ENCODE measurements around the gene SH3RF3.

Gene SH3RF3

DNA sequence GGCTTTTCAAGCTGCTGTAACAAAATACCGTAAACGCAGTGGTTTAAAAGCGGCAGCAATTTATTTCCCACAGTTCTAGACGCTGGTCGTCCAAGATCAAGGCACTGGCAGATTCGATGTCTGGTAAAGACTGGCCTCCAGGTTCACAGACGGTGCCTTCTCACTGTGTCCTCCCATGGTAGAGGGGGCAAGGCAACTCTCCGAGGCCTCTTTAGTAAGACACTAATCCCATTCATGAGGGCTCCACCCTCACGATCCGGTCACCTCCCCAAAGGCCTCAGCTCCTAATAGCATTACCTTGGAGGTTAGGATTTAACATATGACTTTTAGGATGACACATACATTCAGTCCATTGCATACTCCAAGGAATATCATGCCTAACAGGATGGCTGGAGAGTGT lies 117.2 kb downstream of the SH3RF3 start:
- DNase-seq, result no peak

DNA sequence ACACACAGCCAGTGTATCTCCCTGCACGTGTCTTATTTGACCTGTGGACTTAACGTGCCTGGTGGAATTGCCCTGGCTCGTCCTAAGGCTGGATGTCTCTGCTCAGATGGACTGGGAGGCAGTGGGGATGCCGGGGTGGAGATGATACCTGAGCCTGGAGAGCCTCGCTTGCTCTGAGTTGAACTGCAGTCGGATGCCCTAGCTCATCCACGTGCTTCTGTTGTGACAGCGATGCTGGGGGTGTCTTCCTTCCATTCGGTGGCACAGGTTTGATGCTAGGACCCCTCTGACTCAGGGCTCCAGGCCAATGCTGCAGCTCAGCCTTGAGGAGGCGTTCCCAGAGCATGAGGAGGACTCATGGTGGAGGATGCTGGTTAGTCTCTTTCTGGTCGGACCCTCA lies 117.6 kb downstream of the SH3RF3 start:
- no peak for DNase-seq

GRCh38 chr2:109247340-109247739 lies 118.3 kb downstream of the SH3RF3 start:
- DNase-seq, result no peak

GRCh38 chr2:109247812-109248211 lies 118.8 kb downstream of the SH3RF3 start:
- no peak for DNase-seq

GRCh38 chr2:109248590-109248989 lies 119.6 kb downstream of the SH3RF3 start:
- DNase-seq, result no peak

DNA sequence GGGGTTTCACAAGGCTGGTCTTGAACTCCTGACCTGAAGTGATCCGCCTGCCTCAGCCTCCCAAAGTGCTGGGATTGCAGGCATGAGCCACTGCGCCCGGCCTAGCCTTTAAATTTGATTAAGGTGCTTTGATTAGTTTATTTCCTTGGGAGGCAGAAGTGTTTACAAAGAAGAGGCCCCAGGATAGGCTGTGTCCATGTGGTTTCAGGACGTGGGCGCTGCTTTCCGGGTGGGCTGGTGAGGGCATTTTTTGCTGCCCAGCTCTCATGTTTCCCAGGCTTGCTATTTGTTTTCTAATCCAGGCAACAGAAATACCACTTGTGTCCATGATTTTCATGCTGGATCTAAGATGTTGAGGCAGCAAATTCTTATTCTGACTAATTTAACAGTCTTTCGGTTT lies 124.2 kb downstream of the SH3RF3 start:
- no peak for DNase-seq

DNA sequence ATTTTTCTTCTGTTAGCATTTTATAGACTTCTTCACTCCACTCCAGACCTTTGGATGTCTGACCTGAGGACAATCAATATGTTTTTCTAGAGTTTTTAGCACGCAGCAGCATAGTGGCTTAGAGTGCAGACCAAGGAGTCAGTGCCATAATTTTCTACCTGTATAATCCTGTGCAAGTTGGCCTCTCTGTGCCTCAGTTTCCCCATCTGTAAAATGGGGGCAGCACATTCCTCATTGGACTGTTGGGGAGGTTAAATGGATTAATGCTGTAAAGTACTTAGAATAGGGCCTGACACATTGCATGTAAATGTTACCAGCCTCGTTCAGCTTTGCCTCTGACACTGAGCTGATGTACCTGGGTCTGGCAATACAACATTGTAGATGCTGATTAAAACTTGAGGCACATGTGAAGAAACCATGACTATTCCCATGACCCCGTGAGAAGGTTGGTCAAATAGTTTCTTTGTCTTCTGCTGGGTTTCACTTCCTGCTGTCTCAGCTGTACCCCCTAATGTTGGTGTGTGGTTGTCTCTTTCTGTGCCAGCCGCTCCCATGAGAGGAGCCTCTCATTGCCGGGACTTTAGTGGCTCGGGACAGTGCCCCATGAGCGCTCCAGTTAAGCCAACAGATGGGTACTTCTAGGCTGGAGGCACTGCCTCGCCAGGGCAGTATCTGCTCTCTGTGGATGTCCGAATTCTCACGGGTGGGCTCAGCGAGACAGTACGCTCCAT lies 125.3 kb downstream of the SH3RF3 start:
- DNase-seq, result no peak

- DNase-seq, result no peak
These were observed 126.6 kb downstream of the SH3RF3 start for GRCh38 chr2:109255654-109256053.

DNA sequence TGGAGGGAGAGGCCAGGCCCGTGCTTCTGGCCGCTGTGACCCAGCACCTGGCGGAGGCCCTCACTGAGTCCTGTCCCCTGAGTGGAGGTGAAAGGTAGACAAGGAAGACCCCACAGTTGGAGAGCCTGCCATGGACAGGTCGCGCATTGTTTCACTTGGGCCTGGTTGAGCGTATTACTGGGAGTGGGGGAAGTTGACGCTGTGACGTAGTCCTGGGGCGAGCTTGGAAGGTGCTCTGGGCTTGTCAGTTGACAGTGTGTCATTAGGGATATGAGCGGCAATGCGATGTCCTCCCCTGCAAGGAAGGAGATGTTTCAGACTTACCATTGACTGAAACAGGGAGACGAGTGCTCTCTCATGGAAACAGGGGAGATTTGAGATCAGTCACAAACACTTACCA lies 127.1 kb downstream of the SH3RF3 start:
- DNase-seq, result no peak

DNA sequence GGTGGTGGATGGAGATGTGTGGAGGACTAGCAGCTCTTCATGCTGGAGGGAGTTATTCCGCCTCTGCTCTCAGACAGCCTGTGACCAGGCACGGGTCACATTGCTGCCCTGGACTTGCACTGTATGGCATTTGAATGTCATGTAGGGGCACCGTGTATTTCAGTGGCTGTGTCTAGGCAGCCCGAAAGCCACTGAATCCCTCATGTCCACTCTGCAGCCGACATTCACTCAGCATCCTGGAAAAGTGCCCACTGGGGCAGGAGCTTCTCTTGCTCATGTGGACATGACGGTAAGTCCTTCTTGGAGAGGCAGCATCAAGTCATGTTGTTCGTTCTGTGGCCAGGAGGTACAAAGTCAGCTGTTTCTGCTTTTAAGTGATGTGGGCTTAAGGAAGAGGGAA lies 127.9 kb downstream of the SH3RF3 start:
- DNase-seq, result no peak

DNA sequence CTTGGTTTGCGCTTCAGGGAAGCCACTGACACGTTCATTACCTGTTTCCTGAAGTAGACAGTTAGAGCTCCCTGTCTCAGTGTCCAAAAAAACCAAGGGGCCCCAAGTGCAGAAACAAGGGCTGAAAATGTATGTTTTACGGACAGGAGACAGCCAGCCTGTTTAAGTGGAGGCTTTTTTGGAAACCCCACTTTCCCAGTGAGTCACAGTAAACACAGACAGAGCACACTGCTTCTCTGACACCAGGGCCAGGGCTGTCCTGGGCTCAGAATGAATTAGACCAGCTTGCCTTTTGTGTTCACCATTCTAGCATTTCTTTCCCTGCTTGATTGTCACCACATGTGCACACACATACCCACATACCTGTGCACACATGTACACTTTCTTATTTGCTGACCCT lies 128.6 kb downstream of the SH3RF3 start:
- no peak for DNase-seq

DNA sequence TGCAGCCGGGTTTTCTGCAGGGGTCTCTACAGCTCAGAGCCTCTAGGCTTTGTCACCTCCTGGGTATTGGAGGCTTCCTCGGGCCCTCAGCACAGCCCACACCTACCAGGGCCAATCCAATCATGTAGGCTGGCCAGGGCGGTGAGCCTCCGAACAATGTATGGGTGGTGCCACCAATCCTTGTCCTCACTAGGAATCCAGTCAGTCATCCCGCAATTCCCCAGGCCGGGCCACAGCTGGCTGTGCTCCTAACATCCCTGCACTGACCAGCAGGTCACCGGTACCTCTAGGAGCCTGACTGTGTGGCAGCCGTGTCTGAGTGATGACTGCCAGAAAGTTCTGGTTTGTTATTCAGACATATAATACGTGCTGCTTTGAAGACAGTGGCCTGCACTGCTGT lies 129.4 kb downstream of the SH3RF3 start:
- no peak for DNase-seq

GRCh38 chr2:109258905-109259540 lies 130.0 kb downstream of the SH3RF3 start:
- no peak for DNase-seq

- no peak for DNase-seq
These were observed 130.7 kb downstream of the SH3RF3 start for GRCh38 chr2:109259671-109260070.

GRCh38 chr2:109260116-109260855 lies 131.3 kb downstream of the SH3RF3 start:
- DNase-seq, result no peak

DNA sequence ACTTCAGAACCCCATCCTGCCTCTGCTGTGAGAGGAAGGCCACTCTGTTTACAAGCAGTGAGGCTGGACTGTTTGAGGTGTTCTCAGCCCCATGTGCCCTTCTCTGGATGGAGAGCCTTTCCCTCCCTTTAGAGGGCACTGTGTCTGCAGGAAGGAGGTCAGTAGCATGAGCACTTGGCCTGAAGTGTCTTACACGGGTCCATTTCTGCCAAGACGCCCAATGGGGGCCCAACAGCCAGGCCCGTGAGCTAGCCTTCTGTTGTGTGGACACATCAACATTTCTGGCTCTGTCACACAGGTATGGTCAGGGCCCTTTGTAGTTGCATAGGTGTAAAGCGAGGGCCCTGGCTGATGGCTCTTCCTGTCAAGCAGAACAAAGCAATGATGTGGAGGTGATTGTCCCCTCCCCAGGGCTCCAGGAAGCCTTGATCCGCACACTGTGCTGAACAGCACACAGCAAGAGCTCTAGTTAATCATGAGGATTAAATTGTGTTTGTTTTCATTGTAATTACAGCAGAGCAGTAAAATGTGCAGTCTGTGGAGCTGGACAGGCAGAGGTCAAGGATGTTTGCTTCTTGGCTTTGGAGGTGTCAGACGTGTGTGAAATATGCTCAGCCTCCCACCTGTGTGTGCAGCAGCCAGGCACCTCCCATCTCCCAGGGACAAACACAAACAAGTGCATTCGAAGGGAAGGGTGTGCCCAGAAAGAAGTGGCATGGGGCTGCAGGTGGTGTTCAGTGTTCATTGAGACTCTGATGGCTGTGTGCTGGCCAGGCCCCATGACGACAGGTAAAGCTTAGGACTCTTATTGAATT lies 132.1 kb downstream of the SH3RF3 start:
- no peak for DNase-seq

- no peak for DNase-seq
These were observed 133.1 kb downstream of the SH3RF3 start for GRCh38 chr2:109261906-109262631.

GRCh38 chr2:109264595-109265328 lies 135.8 kb downstream of the SH3RF3 start:
- peak; percentile 21 for DNase-seq

GRCh38 chr2:109265369-109265768 lies 136.4 kb downstream of the SH3RF3 start:
- DNase-seq, result no peak

GRCh38 chr2:109265953-109266352 lies 136.9 kb downstream of the SH3RF3 start:
- no peak for DNase-seq

GRCh38 chr2:109266496-109266895 lies 137.5 kb downstream of the SH3RF3 start:
- no peak for DNase-seq
